GM19240 (cell line): ENCODE results near the gene TEX19.

Experiments
- DNase-seq: peaks from one replicate; pipeline ENCODE4 v3.0.0; 2011; ENCODE audit warnings: low spot score; ENCODE audit not compliant: insufficient read length

The TEX19 gene

GRCh38 chr17:82388223-82388921, 29.3 kb downstream of the TEX19 start:
- no peak for DNase-seq

DNA sequence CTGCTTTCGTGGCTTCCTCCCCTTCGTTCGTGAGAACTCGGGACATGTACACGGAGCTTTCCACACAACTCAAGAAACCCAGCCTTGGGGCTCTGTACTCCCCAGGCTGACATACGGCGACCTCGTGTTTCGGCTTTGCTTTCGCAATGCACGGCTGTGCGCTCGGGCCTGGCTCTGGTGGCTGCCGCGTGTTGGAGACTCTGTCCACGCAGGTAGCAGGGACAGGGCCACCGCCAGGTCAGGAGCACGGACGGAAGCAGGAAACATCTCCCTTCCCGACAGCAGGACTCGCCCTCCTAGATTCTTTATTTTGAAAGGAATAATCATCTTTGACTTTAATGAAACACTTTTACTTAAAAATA, 29.9 kb downstream of the TEX19 start:
- no peak for DNase-seq

DNA sequence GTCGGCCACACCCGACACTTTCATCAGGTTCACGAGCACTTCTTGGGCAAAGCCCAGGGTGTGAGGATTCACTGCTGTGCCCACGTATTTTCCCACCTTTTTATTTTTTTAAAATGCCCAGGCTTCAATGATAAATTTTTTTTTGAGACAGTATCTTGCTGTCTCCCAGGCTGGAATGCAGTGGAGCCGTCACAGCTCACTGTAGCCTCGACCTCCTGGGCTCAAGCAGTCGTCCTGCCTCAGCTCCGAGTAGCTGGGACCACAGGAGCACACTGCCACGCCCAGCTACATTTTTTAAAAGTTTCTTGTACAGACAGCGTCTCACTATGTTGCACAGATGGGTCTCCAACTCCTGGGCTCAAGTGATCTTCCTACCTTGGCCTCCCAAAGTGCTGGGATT, 30.3 kb downstream of the TEX19 start:
- DNase-seq, result no peak

DNA sequence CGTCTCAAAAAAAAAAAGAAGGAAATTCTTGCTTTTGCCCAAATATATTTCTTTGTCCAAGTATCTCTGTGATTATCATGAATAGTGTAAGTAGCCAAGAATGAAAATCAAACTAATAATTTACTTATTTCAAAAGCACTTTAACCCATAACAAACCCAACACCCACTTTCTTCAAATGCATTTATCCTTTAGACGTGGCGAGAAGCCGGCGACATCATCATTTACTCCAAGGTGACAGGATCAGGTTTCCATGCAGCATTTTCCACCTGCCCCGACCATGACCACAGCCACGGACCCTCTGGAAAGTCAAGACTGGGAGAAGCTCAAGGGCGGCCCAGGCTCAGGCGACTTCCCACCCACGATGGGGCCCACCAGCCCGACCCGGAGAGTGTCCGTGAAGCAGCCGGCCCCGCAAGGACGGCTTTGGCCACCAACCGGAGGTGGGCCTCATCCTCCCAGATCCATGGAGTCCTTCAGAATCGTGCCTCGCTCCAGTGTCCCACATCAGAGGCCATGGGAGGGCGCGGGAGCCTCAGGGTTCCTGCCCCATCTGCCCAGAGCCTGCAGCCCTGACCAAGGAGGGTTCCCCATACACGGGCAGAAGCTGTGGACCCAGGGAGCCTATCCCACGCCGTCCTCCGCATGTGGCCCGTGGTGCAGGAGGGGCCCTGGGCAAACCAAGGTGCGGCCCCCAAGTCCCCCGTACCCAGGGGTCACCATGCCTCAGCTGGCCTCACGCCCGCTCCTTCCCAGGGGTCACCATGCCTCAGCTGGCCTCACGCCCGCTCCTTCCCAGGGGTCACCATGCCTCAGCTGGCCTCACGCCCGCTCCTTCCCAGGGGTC, 31.2 kb downstream of the TEX19 start:
- no peak for DNase-seq

DNA sequence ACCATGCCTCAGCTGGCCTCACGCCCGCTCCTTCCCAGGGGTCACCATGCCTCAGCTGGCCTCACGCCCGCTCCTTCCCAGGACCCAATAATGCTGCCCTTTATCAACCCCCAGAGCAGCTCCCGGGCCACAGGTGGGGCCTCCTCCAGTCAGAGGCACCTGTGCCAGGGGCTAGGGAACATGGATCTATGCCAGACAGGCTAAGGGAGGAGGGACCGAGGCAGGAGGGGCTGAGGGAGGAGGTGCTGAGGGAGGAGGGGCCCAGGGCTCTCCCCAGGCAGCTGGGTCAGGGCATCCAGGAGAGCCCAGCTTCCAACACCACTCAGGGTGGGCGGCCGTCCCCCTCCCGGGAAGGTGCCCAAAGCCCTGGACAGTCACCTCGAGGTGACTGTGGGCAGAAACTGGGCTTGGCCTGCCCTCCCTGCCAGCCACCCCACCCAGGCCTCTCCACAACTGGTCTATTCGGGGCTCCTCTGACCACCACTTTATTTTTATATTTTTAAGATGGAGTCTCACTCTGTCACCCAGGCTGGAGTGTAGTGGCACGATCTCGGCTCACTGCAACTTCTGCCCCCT, 31.9 kb downstream of the TEX19 start:
- DNase-seq, result no peak

- DNase-seq, result no peak
Observed at GRCh38 chr17:82391496-82392066, 32.5 kb downstream of the TEX19 start.

- DNase-seq, result no peak
Observed at GRCh38 chr17:82392209-82392920, 33.3 kb downstream of the TEX19 start.

- DNase-seq, result no peak
Observed at GRCh38 chr17:82392941-82393340, 33.9 kb downstream of the TEX19 start.

DNA sequence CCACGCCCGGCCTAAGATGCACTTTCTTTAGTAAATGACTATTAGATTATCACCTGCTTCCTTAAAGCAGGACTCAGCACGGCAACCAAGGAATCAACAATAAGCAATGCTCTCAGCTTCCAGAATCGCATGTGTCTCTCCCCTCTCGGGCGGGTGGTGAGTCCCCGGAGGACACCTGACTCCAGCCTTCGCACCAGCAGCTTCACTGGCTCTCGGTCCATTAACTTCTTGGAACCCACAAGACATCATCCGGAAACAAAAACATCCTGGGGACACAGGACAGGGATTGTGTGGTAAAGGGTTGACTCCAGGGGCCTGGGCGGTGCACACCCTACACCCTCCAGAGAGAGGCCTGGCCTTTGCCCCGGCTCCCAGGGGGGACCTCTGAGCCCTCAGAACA, 35.2 kb downstream of the TEX19 start:
- DNase-seq, result no peak

GRCh38 chr17:82396601-82397435, 37.8 kb downstream of the TEX19 start:
- no peak for DNase-seq

GRCh38 chr17:82397449-82398335, 38.6 kb downstream of the TEX19 start:
- DNase-seq, result no peak

DNA sequence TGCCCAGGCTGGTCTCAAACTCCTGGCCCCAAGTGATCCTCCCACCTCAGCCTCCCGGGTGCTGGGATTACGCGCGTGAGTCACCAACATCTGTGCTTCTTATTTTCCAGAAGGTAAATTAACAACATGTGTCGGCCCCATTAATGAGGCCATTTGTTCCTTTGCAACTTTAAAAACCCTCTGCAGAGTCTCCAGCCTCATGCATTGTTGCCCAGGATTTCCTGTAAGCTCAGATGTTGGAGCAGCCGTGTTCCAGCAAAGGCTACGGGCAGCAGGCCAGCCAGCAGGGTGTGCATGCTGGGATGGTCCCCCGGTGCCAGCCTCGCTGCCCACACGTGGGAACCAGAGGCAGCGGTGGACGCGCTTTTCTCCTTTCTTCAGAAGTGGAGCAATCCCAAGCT, 40.0 kb downstream of the TEX19 start:
- no peak for DNase-seq

GRCh38 chr17:82399601-82400101, 40.6 kb downstream of the TEX19 start:
- DNase-seq, result no peak

- no peak for DNase-seq
Observed at GRCh38 chr17:82400206-82400605, 41.2 kb downstream of the TEX19 start.

DNA sequence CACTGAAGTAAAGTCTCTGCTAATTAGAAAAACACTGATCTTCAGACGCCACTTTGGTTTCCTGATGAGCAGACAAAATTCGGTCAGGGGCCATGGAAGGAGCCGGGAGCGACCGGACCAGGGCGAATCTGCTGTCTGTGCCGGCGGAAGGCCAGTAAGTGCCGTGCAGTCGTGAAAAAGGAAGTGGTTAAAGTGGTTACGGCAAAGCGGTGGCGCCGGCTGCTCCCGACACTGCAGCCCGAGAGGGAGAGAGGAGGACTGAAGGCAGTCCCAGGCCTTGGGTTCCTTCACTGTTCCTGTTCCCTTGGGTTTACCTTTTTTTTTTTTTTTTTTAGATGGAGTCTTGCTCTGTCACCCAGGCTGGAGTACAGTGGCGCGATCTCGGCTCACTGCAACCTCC, 41.8 kb downstream of the TEX19 start:
- peak; percentile 97 for DNase-seq

DNA sequence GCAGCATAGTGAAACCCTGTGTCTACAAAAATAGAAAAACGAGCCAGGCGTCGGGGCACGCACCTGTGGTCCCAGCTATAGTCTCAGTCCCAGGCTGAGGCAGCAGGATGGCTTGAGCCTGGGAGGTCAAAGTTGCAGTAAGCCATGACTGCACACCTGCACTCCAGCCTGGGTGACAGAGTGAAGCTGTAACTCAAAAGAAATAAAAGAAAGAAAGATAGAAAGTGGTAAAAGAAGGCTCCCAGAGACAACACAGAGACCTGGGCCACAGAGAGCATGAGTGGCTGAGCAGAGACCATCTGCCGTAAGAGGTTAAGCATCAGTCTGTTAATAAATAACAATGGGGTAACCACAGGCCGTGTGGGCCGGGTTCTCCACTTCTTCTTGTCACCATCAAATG, 43.8 kb downstream of the TEX19 start:
- DNase-seq, result no peak

- no peak for DNase-seq
Observed at GRCh38 chr17:82403662-82404660, 44.9 kb downstream of the TEX19 start.

DNA sequence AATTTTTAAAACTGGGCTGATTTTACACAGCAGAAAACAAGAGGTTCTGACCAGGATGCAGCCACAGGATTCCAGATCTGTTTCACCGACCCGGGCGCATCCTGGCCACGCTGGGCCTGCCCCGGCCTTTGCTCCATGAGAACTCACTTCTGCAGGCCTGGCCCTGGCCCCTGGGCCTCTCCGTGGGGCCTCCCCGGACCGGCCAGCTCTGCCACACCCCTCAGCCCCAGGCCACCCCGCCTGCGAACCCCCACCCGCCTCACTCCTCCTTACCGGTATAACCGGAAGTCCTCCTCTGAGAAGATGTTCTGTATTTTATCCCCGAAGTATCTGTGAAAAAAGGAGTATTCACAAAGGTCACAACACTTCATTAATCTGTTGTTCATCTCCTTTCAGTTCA, 46.0 kb downstream of the TEX19 start:
- no peak for DNase-seq
